ENCODE data around the gene SPATS2L. TPM values are rescaled to one million over a fixed set of nuclear protein-coding genes. Genes with fewer than 3 reads are reported as not detected.

SPATS2L gene
- total RNA-seq, 1 experiment from 2014 or later = 174 TPM

DNA sequence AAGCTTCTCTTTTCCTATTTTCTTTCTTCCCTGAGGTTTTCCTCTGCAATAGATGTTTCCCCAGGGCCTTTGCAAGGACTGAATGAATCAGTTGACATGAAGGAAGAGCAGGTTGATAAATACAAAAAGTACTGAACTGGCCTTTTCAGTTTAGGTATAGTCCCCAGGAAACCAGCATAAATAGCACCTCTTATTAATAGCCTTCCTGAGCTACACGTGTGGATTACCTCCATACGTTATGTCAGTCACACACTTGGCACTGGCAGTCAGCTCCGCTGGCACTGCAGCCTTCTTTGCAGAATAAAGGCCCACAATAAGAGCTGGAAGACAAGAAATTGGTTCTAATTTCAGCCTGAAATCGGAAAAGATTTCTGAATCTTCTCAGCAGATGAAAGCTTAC, 142.7 kb downstream of the SPATS2L start:
- ChIA-PET CTCF (no interaction called here), POLR2A (ENCODE audit: unreplicated experiment) (no interaction called here)
- Histone ChIP-seq H3K79me2 (ENCODE audit: low read length) (no peaks in the 10 kb centered on the region), H3K4me2 (ENCODE audit: low read length) (no peak overlapping the region), H3F3A (ENCODE audit: low read length, unreplicated experiment) (no peaks in the 10 kb centered on the region), H3K27me3 (ENCODE audit: low read length) (no peaks in the 10 kb centered on the region), H3K9me3 (ENCODE audit: low read length) (no peaks in the 10 kb centered on the region), H3K4me3 (ENCODE audit: low read length) (no peak overlapping the region), H3K4me1 (ENCODE audit: insufficient read depth, low read length) (peaks cover 5% of the 10 kb centered on the region; the same call in 1 of the 2 replicates), H4K20me1 (ENCODE audit: low read length) (no peaks in the 10 kb centered on the region), H3K9ac (ENCODE audit: low read length) (no peak overlapping the region), H2AFZ (ENCODE audit: low read length) (no peak overlapping the region), H3K27ac (ENCODE audit: low read length) (no peak overlapping the region), H3K36me3 (ENCODE audit: low read depth, low read length) (peaks cover 47% of the 10 kb centered on the region), H3K9me2 (replicated peaks; ENCODE audit: low read length) (no peaks in the 10 kb centered on the region)
- BruUV-seq (replicated peaks) = no TSS peak
- intact Hi-C loops (cut with micrococcal nuclease) = no loop called here
- TF ChIP-seq, protein P1, sequence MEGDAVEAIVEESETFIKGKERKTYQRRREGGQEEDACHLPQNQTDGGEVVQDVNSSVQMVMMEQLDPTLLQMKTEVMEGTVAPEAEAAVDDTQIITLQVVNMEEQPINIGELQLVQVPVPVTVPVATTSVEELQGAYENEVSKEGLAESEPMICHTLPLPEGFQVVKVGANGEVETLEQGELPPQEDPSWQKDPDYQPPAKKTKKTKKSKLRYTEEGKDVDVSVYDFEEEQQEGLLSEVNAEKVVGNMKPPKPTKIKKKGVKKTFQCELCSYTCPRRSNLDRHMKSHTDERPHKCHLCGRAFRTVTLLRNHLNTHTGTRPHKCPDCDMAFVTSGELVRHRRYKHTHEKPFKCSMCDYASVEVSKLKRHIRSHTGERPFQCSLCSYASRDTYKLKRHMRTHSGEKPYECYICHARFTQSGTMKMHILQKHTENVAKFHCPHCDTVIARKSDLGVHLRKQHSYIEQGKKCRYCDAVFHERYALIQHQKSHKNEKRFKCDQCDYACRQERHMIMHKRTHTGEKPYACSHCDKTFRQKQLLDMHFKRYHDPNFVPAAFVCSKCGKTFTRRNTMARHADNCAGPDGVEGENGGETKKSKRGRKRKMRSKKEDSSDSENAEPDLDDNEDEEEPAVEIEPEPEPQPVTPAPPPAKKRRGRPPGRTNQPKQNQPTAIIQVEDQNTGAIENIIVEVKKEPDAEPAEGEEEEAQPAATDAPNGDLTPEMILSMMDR (conservative IDR thresholded peaks at IDR 0.05; ENCODE audit: low read depth, low read length) = no peak
- TF ChIP-seq EZH2 (IDR thresholded peaks at IDR 0.05; ENCODE audit: low read length, unreplicated experiment) (no peak), EZH2phosphoT487 (IDR thresholded peaks at IDR 0.05; ENCODE audit: borderline replicate concordance, low read length) (no peak)
- DNase-seq = no peak
- no peak for ATAC-seq

DNA sequence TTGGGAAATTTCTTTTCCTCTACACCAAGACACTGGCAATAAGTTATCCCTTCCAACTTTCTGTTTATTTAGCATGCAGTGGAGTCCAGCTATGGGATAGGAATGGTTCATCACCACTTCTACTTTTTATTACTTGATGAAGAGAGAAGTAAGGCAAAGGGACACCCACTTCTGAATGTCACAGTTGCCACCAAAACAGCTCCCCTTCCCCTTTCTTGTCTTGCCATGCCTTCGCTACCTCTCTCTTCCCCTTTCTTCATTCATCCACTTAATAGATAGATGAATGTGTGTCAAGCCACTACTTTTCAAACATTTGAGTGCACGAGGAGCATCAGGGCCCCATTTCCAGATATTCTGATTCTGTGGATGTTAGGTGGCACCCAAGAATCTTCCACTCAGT, 143.8 kb downstream of the SPATS2L start:
- no TSS peak for BruUV-seq (replicated peaks)
- TF ChIP-seq, protein P1 (conservative IDR thresholded peaks at IDR 0.05; ENCODE audit: low read depth, low read length) = no peak
- TF ChIP-seq EZH2 (IDR thresholded peaks at IDR 0.05; ENCODE audit: low read length, unreplicated experiment) (no peak), EZH2phosphoT487 (IDR thresholded peaks at IDR 0.05; ENCODE audit: borderline replicate concordance, low read length) (no peak)
- Histone ChIP-seq H3K9ac (ENCODE audit: low read length) (no peak overlapping the region), H3K27ac (ENCODE audit: low read length) (no peak overlapping the region), H3K4me1 (ENCODE audit: insufficient read depth, low read length) (peaks cover 16% of the 10 kb centered on the region), H2AFZ (ENCODE audit: low read length) (no peak overlapping the region), H3K36me3 (ENCODE audit: low read depth, low read length) (peaks cover 42% of the 10 kb centered on the region), H3K79me2 (ENCODE audit: low read length) (no peaks in the 10 kb centered on the region), H4K20me1 (ENCODE audit: low read length) (no peaks in the 10 kb centered on the region), H3K9me2 (replicated peaks; ENCODE audit: low read length) (no peaks in the 10 kb centered on the region), H3F3A (ENCODE audit: low read length, unreplicated experiment) (no peaks in the 10 kb centered on the region), H3K4me2 (ENCODE audit: low read length) (no peak overlapping the region), H3K4me3 (ENCODE audit: low read length) (no peak overlapping the region), H3K9me3 (ENCODE audit: low read length) (no peaks in the 10 kb centered on the region), H3K27me3 (ENCODE audit: low read length) (no peaks in the 10 kb centered on the region)
- CTCF ChIA-PET = no interaction called here
- POLR2A ChIA-PET (ENCODE audit: unreplicated experiment) = no interaction called here
- intact Hi-C loops (cut with micrococcal nuclease) = no loop called here
- no peak for ATAC-seq
- DNase-seq = no peak

DNA sequence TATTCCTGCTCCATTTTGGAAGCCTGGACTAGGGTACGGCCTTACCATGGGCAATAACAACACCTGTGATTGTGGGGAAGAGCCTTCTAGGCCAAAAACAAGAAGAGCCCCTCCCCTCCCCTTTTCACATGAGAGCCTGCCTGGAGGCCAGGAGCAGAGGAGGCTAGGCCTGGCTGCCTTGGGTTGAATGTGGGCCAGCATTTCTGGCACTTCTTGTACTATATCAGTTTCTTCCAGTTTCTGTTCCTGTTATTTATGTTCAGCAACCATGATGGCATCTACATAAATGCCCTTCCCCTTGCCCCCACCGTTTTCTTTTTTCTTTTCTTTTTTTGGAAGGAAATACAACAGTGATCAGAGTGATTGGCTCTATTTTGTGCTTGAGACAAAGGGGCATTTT, 145.0 kb downstream of the SPATS2L start:
- Histone ChIP-seq H3F3A (ENCODE audit: low read length, unreplicated experiment) (no peaks in the 10 kb centered on the region), H4K20me1 (ENCODE audit: low read length) (no peaks in the 10 kb centered on the region), H3K9me2 (replicated peaks; ENCODE audit: low read length) (no peaks in the 10 kb centered on the region), H3K27ac (ENCODE audit: low read length) (no peak overlapping the region), H3K36me3 (ENCODE audit: low read depth, low read length) (peaks cover 43% of the 10 kb centered on the region), H3K27me3 (ENCODE audit: low read length) (no peaks in the 10 kb centered on the region), H3K9me3 (ENCODE audit: low read length) (no peaks in the 10 kb centered on the region), H3K4me2 (ENCODE audit: low read length) (no peak overlapping the region), H3K4me3 (ENCODE audit: low read length) (no peak overlapping the region), H3K4me1 (ENCODE audit: insufficient read depth, low read length) (peaks cover 27% of the 10 kb centered on the region), H3K79me2 (ENCODE audit: low read length) (no peaks in the 10 kb centered on the region), H3K9ac (ENCODE audit: low read length) (no peak overlapping the region), H2AFZ (ENCODE audit: low read length) (no peak overlapping the region)
- ATAC-seq = no peak
- no peak for DNase-seq
- POLR2A ChIA-PET (ENCODE audit: unreplicated experiment) = no interaction called here
- CTCF ChIA-PET = no interaction called here
- no peak for TF ChIP-seq EZH2 (IDR thresholded peaks at IDR 0.05; ENCODE audit: low read length, unreplicated experiment)
- TF ChIP-seq EZH2phosphoT487 (IDR thresholded peaks at IDR 0.05; ENCODE audit: borderline replicate concordance, low read length) = no peak
- TF ChIP-seq, protein P1 (conservative IDR thresholded peaks at IDR 0.05; ENCODE audit: low read depth, low read length) = no peak
- intact Hi-C loops (cut with micrococcal nuclease) = no loop called here
- no TSS peak for BruUV-seq (replicated peaks)
